Effector memory CD4-positive, alpha-beta T cell (primary cell): Measurements from ENCODE around the gene NAT10.

Experiments used
- DNase-seq, 3 donors: peaks; one replicate each; pipeline ENCODE4 v3.0.0-alpha.2; 2020
- H3K27ac ChIP-seq: 2 replicates; pipeline ENCODE4 v1.7.0; 2013; ENCODE audit warnings: mild to moderate bottlenecking, low read length, moderate library complexity; ENCODE audit not compliant: insufficient read depth, poor library complexity, severe bottlenecking
- H3K27me3 ChIP-seq: replicated peaks from 2 replicates; pipeline ENCODE4 v1.7.0; 2013; ENCODE audit warnings: mild to moderate bottlenecking, low read length; ENCODE audit not compliant: insufficient read depth, control insufficient read depth, poor library complexity, severe bottlenecking
- H3K36me3 ChIP-seq: 2 replicates; pipeline ENCODE4 v1.7.0; 2013; ENCODE audit warnings: mild to moderate bottlenecking, low read length, moderate library complexity; ENCODE audit not compliant: control insufficient read depth, insufficient read depth
- H3K4me1 ChIP-seq: 2 replicates; pipeline ENCODE4 v1.7.0; 2013; ENCODE audit warnings: low read length, mild to moderate bottlenecking; ENCODE audit not compliant: control insufficient read depth, insufficient read depth, poor library complexity, severe bottlenecking
- H3K4me3 ChIP-seq: 2 replicates; pipeline ENCODE4 v1.7.0; 2013; ENCODE audit warnings: low read length, low read depth, mild to moderate bottlenecking; ENCODE audit not compliant: insufficient read depth, poor library complexity, severe bottlenecking
- H3K9me3 ChIP-seq: 2 replicates; pipeline ENCODE4 v1.7.0; 2013; ENCODE audit warnings: mild to moderate bottlenecking, low read length, moderate library complexity; ENCODE audit not compliant: control insufficient read depth

NAT10 gene

DNA sequence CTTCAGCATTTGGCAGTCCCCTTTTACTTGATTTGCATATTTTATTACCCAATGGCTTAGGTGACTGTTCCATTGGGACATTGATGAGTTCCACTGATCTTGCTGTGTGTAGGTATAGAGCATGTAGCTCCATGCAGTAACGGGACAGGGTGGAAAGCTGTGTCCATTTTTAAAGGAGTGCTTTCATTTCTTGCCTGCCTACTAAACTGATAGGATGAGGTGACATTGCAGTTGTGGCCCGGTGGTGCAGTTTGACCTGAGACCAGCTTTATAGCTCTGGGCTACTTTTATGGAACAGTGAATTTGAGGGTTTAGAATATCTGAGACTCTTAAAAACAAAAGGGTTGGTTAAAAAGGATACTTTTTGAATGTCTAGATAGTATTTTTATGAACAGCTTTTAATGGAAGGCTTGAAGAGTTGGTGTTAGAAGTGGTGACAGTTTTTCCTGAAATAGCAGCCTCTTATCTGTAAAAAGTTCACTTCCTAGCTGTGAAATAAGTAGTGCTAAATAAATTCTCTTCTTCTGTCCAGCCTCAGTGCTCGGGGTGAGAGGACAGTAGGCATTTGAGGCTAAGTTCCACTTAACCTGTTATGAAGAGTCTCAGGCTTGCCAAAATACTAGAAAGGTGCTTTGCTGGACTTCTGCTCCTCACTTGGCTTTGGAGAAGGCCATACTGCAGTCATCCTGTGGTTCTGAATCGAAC is 27.0 kb downstream of the NAT10 start:
- no peak overlapping the region for H3K27ac ChIP-seq
- no peaks in the 10 kb centered on the region for H3K27me3 ChIP-seq
- H3K9me3 ChIP-seq = no peaks in the 10 kb centered on the region
- H3K4me3 ChIP-seq = no peak overlapping the region
- peaks cover 75% of the 10 kb centered on the region for H3K36me3 ChIP-seq
- DNase-seq = no peak
- H3K4me1 ChIP-seq = no peaks in the 10 kb centered on the region

- H3K4me3 ChIP-seq = no peak overlapping the region
Measured at GRCh38 chr11:34134765-34135164, 29.3 kb downstream of the NAT10 start.

GRCh38 chr11:34135439-34135838 is 30.0 kb downstream of the NAT10 start:
- H3K36me3 ChIP-seq = peaks cover 85% of the 10 kb centered on the region
- H3K9me3 ChIP-seq = no peaks in the 10 kb centered on the region
- H3K4me3 ChIP-seq = no peak overlapping the region
- no peak overlapping the region for H3K27ac ChIP-seq
- no peak for DNase-seq
- H3K27me3 ChIP-seq = no peaks in the 10 kb centered on the region
- H3K4me1 ChIP-seq = no peaks in the 10 kb centered on the region

More at GRCh38 chr11:34134765-34135164, 29.3 kb downstream of the NAT10 start:
- Histone ChIP-seq H3K9me3 (no peaks in the 10 kb centered on the region), H3K36me3 (peaks cover 85% of the 10 kb centered on the region), H3K27ac (no peak overlapping the region), H3K4me1 (no peaks in the 10 kb centered on the region), H3K27me3 (no peaks in the 10 kb centered on the region)
- no peak for DNase-seq

- Histone ChIP-seq H3K36me3 (peaks cover 85% of the 10 kb centered on the region), H3K27me3 (no peaks in the 10 kb centered on the region), H3K4me1 (no peaks in the 10 kb centered on the region), H3K4me3 (no peak overlapping the region), H3K27ac (no peak overlapping the region), H3K9me3 (no peaks in the 10 kb centered on the region)
- DNase-seq = no peak
Measured at GRCh38 chr11:34136420-34136819, 31.0 kb downstream of the NAT10 start.

GRCh38 chr11:34139346-34139745 is 33.9 kb downstream of the NAT10 start:
- H3K27me3 ChIP-seq = no peaks in the 10 kb centered on the region
- peaks cover 88% of the 10 kb centered on the region for H3K36me3 ChIP-seq
- no peak overlapping the region for H3K27ac ChIP-seq
- DNase-seq = no peak
- no peaks in the 10 kb centered on the region for H3K9me3 ChIP-seq
- H3K4me1 ChIP-seq = no peaks in the 10 kb centered on the region
- H3K4me3 ChIP-seq = no peak overlapping the region

DNA sequence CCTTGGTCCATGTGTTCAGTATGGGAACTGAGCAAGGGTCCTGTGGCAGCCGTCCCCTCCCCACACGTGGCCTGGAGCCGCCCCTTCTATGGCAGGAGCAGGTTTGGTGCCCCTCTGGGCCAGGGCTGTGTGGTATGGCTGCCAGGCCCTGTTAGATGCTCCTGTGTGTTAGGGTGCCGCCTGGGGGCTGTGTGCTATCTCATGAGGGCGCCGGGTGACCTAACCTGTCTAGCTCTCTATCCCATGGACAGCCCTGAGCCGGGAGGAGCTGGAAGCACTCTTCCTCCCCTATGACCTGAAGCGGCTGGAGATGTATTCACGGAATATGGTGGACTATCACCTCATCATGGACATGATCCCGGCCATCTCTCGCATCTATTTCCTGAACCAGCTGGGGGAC is 34.7 kb downstream of the NAT10 start:
- no peak overlapping the region for H3K27ac ChIP-seq
- H3K27me3 ChIP-seq = no peaks in the 10 kb centered on the region
- H3K36me3 ChIP-seq = peaks cover 89% of the 10 kb centered on the region
- DNase-seq = no peak
- no peaks in the 10 kb centered on the region for H3K9me3 ChIP-seq
- H3K4me3 ChIP-seq = no peak overlapping the region
- no peaks in the 10 kb centered on the region for H3K4me1 ChIP-seq

DNA sequence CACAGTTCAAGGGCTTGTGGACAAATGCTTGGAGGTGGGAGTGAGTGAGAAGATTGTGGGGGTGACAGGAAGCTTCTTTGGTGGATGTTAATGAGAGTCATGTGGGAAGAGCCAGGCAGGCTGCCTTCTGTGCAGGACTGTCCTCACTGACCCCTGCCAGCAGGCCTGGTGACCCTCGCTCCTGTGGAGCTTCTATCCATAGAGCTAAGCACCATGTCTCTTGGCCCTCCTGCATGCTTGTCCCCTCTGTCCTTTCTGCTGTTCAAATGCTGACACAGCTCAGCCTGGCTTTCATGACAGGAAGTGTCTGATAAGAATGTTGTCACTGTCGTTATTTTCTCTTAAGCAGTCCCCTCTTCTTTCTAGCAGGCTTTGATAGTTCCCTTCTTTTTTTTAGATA is 37.6 kb downstream of the NAT10 start:
- Histone ChIP-seq H3K4me3 (no peak overlapping the region), H3K36me3 (peaks cover 99% of the 10 kb centered on the region), H3K27ac (no peak overlapping the region), H3K4me1 (no peaks in the 10 kb centered on the region), H3K9me3 (no peaks in the 10 kb centered on the region), H3K27me3 (no peaks in the 10 kb centered on the region)
- DNase-seq = no peak

- no peaks in the 10 kb centered on the region for H3K9me3 ChIP-seq
- no peak overlapping the region for H3K4me3 ChIP-seq
- no peak for DNase-seq
- H3K4me1 ChIP-seq = no peaks in the 10 kb centered on the region
- H3K27ac ChIP-seq = no peak overlapping the region
- H3K27me3 ChIP-seq = no peaks in the 10 kb centered on the region
- peaks cover 96% of the 10 kb centered on the region for H3K36me3 ChIP-seq
Measured at GRCh38 chr11:34145073-34145472, 39.6 kb downstream of the NAT10 start.

GRCh38 chr11:34145847-34146381 is 40.5 kb downstream of the NAT10 start:
- no peaks in the 10 kb centered on the region for H3K27me3 ChIP-seq
- no peak overlapping the region for H3K27ac ChIP-seq
- peaks cover 93% of the 10 kb centered on the region for H3K36me3 ChIP-seq
- no peaks in the 10 kb centered on the region for H3K9me3 ChIP-seq
- no peak overlapping the region for H3K4me3 ChIP-seq
- no peak for DNase-seq
- no peaks in the 10 kb centered on the region for H3K4me1 ChIP-seq

DNA sequence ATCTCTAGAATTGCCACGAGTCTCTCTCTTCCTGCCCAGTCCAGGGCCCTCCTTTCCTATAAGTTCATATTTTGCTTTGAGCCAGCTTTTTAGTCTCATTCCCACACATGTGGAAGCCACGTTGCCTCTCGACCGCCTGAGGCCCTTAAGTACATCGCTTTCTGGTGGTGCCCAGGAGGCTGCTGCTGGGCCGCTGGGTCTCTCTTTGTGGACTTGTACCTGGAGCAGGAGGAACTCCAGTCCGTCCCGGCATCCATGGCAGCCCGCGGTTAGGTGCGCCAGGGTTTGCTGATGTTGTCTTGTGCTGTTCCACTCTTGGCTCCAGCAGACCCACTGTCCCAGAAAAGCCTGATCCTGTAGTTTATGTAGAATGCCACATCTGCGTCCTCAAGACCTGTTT is 41.0 kb downstream of the NAT10 start:
- DNase-seq = no peak
- peaks cover 88% of the 10 kb centered on the region for H3K36me3 ChIP-seq
- no peaks in the 10 kb centered on the region for H3K27me3 ChIP-seq
- H3K4me1 ChIP-seq = no peaks in the 10 kb centered on the region
- H3K27ac ChIP-seq = no peak overlapping the region
- H3K9me3 ChIP-seq = no peaks in the 10 kb centered on the region
- H3K4me3 ChIP-seq = no peak overlapping the region
